HUDEP-2 (cell line): ENCODE data around the gene ZC2HC1B.
"Not testable (repeated sequence)": the region's sequence is repeated elsewhere in the genome, so short reads cannot be mapped to it uniquely, and the experiment has no call there.

Source experiments
- DNase-seq, 76 experiments: peaks; one replicate each; lab custom pipeline; 2025; ENCODE audit not compliant: unreplicated experiment in 76 of 76; lab: John Stamatoyannopoulos, UW

The ZC2HC1B gene

GRCh38 chr6:143864234-143864633, at the start of gene ZC2HC1B:
Gene ZC2HC1B, plus strand, starts transcription at chr6:143864474. Its CDS starts 66 bp downstream, at chr6:143864540.
- no peak for DNase-seq

GRCh38 chr6:143817621-143818020, 46.7 kb upstream of the ZC2HC1B start:
- DNase-seq: peak in 1 of 76 experiments; percentile 24

- no peak for DNase-seq
Measured at GRCh38 chr6:143821359-143821758, 42.9 kb upstream of the ZC2HC1B start.

DNA sequence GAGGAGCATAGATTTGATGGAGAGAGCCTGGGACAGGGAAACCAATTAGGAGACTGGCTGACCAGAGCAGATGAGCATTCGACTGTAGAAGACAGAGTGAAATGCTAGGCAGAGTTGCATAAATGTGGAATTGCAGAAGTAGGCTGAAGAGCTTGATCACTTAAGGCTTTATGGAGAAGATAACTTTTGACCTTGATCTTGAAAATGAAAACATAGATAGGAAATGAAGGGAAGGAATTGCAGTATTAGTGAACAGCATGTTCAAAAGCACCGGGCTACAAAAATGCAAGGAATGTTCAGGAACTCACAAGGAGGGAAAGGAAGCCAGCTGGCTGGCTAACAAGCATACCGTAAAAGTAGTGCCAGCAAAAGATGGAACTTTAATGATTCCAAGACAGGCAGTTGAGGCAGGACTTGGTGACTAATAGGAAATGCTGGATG, 41.7 kb upstream of the ZC2HC1B start:
- DNase-seq: no peak

GRCh38 chr6:143823548-143823947, 40.7 kb upstream of the ZC2HC1B start:
- no peak for DNase-seq

DNA sequence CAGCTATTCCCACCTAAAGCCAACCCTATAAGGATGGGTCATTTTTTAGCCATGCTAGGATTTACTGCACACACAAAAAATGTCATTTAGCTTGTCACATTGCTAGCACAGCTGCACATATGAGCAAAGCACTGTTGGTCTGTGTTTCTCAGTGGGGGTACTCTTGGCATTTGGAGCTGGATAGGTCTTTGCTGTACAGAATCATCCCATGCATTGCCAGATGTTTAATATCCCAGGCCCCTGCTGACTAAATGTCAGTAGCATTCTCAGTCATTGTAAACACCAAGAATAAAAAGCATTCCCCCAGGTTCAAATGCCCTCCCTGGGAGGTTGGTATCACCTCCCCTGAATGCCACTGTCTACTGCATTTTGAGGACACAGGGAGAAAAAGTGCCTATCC, 35.7 kb upstream of the ZC2HC1B start:
- no peak for DNase-seq

DNA sequence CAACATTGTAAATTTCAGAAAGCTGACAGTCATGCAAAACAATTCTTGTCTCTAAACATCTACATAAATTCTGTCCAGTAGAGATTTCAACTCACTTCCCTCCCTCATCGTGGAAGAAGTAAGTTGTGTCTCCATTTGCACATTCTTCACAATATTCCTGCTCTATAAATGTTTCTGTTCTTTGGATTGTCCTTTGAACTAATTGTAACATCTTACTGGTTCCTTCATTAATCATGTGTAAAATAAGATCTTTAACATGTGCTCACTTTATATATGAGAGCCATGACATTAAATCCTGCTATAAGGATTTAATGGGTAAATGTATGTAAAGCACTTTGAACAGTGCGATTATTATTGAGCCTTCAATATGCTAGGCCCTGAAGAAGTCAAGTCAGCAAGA, 28.1 kb upstream of the ZC2HC1B start:
- no peak for DNase-seq

DNA sequence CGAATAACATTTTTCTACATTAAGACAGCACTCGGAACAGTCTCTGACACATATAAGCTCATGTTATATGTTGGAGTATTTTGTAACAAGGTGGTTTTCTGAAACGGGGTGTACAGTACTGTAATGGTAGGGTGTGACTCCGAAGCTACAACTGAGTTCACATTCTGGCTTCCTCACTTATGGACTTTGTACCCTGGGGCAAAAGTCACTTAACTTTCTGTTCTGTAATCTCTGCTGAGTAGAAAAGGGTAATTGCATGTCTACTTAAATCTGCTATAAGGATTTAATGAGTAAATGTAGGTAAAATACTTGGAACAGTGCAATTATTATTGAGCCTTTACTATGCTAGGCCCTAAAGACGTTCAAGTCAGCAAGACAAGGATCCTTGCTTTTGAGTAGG, 25.9 kb upstream of the ZC2HC1B start:
- no peak for DNase-seq

DNA sequence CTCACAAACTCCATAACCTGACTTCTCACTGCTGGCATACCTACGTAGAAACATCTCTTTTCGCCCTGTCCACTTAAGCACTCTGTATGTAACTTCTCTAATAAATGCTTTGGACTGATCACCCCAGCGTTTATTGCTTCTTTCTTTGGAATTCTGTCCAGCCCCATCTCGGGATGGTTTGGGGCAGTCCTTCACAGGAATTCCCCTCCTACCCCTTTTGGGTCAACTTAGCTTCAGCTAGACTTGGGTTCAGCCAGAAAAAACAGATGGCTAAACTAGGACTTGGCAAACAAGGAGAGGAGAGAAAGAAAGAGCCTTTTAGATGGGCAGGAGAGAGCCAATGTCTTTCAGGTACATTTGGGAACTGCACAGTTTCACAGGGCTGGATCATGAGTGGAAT, 25.1 kb upstream of the ZC2HC1B start:
- no peak for DNase-seq

DNA sequence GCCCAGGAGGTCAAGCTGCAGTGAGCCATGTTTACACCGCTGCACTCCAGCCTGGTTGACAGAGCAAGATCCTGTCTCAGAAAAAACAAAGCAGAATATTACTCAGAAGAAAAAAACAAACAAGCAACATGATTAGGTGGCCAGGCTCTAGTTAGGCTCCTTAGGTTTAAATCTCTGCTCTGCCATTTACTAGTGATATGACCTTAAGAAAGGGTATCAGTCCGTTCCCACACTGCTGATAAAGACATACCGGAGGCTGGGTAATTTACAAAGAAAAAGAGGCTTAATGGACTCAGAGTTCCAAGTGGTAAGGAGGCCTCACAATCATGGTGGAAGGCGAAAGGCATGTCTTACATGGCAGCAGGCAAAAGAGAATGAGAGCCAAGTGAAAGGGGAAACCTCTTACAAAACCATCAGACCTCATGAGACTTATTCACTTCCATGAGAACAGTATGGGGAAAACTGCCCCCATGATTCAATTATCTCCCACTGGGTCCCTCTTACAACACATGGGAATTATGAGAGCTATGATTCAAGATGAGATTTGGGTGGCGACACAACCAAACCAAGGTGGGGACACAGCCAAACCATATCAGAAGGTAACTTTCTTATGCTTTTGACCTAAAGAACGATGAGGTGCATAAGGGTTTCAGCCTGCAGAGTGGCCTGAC, 23.5 kb upstream of the ZC2HC1B start:
- no peak for DNase-seq

GRCh38 chr6:143842461-143842901, 21.8 kb upstream of the ZC2HC1B start:
- DNase-seq: peak in 2 of 76 experiments; percentile 39 to 47

- DNase-seq: peak; percentile 43 to 98 (median 96)
Measured at GRCh38 chr6:143842902-143843676, 21.2 kb upstream of the ZC2HC1B start, which contains the start of gene LTV1. Gene LTV1, plus strand, starts transcription at chr6:143843338. Its CDS starts 140 bp downstream, at chr6:143843478.

GRCh38 chr6:143843677-143843999, 20.6 kb upstream of the ZC2HC1B start:
- peak in 3 of 76 experiments; percentile 31 to 71 (median 33) for DNase-seq

DNA sequence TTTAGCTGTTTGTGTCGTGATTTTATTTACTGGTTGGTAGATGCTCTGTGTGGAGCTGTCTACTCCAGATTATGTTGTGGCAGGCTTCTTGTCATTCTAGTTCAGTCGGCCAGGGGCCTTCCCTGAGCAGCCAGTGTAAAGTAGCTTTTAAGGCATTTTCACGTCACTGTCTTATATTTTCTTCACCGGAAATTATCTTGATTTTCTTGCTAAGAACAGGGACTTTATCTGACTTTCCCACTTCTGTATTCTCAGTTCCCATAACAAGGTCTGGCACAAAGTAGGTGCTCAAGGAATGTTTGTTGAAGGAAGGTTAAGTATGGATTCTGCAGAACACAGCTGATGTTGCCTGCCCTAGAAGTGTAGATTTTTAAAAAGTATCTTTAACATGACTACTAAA, 20.3 kb upstream of the ZC2HC1B start:
- peak in 5 of 76 experiments; percentile 5 to 47 (median 19) for DNase-seq

DNA sequence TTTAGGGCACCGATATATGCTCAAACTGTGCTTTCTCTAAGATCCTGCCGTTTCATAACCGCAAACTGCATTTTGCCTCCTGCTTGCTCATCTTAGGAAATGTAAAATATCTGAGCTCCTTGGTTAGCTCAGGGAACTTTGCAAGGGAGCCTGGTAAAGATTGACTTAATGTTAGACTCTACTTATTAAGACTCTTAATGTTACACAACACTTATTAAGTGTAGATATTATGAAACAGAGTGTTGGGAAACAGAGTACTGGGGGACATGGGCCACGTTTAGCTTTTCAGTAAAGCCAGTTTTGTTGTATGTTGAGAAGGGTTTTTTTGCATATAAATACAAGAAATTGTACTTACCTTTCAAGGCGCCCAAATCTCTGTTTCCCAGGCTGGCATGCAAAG, 19.2 kb upstream of the ZC2HC1B start:
- DNase-seq: no peak

DNA sequence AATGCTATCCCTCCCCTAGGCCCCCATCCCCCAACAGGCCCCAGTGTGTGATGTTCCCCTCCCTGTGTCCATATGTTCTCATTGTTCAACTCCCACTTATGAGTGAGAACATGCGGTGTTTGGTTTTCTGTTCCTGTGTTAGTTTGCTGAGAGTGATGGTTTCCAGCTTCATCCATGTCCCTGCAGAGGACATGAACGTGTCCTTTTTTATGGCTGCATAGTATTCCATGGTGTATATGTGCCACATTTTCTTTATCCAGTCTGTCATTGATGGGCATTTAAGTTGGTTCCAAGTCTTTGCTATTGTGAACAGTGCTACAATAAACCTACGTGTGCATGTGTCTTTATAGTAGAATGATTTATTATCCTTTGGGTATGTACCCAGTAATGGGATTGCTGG, 12.6 kb upstream of the ZC2HC1B start:
- not testable (repeated sequence) for DNase-seq

GRCh38 chr6:143855057-143855456, 9.2 kb upstream of the ZC2HC1B start:
- DNase-seq: not testable (repeated sequence)

- DNase-seq: not testable (repeated sequence)
Measured at GRCh38 chr6:143856762-143857161, 7.5 kb upstream of the ZC2HC1B start.

DNA sequence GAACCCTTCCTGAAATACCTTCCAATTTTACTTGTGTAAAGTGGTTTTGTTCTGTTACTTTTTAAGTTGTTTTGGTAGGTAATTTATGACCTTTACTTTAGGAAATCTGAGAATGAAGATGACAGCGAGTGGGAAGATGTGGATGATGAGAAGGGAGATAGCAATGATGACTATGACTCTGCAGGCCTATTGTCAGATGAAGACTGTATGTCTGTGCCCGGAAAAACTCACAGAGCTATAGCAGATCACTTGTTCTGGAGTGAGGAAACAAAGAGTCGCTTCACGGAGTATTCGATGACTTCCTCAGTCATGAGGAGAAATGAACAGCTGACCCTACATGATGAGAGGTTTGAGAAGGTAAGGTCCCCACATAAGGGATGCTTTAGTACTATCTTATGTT, 6.6 kb upstream of the ZC2HC1B start:
- no peak for DNase-seq

GRCh38 chr6:143859891-143860660, 4.2 kb upstream of the ZC2HC1B start:
- no peak for DNase-seq

- no peak for DNase-seq
Measured at GRCh38 chr6:143863771-143864170, 503 bp upstream of the ZC2HC1B start.
